GM18526 (cell line): ENCODE measurements around the gene LIF.

Source experiments
- POLR2A ChIP-seq: IDR thresholded peaks from 3 replicates; pipeline ENCODE4 v1.6.1; 2011; ENCODE audit not compliant: insufficient read length; ENCODE audit errors: extremely low read depth

The LIF gene

GRCh38 chr22:30243661-30244060, 2.9 kb downstream of the LIF start:
- TF ChIP-seq POLR2A, result no peak

- TF ChIP-seq POLR2A, result no peak
These were observed 4.8 kb downstream of the LIF start for GRCh38 chr22:30241576-30242371.

- no peak for TF ChIP-seq POLR2A
These were observed 5.8 kb downstream of the LIF start for GRCh38 chr22:30240541-30241417.

GRCh38 chr22:30239488-30240405, 6.8 kb downstream of the LIF start:
- TF ChIP-seq POLR2A, result no peak

- no peak for TF ChIP-seq POLR2A
These were observed 7.7 kb downstream of the LIF start for GRCh38 chr22:30238661-30239487.

GRCh38 chr22:30238136-30238535, 8.4 kb downstream of the LIF start:
- TF ChIP-seq POLR2A, result no peak

- no peak for TF ChIP-seq POLR2A
These were observed 9.7 kb downstream of the LIF start for GRCh38 chr22:30236875-30237274.

GRCh38 chr22:30235687-30236170, 10.8 kb downstream of the LIF start:
- no peak for TF ChIP-seq POLR2A

- no peak for TF ChIP-seq POLR2A
These were observed 11.6 kb downstream of the LIF start for GRCh38 chr22:30234786-30235470.

- no peak for TF ChIP-seq POLR2A
These were observed 13.0 kb downstream of the LIF start for GRCh38 chr22:30233582-30233981.

- no peak for TF ChIP-seq POLR2A
These were observed 13.8 kb downstream of the LIF start for GRCh38 chr22:30232716-30233218.

GRCh38 chr22:30230787-30231461, 15.6 kb downstream of the LIF start:
- no peak for TF ChIP-seq POLR2A

- TF ChIP-seq POLR2A, result no peak
These were observed 16.2 kb downstream of the LIF start for GRCh38 chr22:30230330-30230729.
